OCI-LY1 (cell line): Measurements from ENCODE around the gene CERK.

ENCODE experiments used
- CTCF ChIP-seq: fragments of 200-600 bp; sonication (generic), shearing (Covaris generic); IDR thresholded peaks from 2 replicates; pipeline ENCODE4 v1.5.1; 2017; ENCODE audit warnings: mild to moderate bottlenecking, antibody characterized with exemption, low read length, moderate library complexity, mixed read lengths
- EZH2 ChIP-seq: fragments of 200-600 bp; sonication (generic), shearing (Covaris generic); IDR thresholded peaks from 2 replicates; pipeline ENCODE4 v1.8.0; 2017; ENCODE audit warnings: borderline replicate concordance, mixed run types, mild to moderate bottlenecking, antibody characterized with exemption, low read length, moderate library complexity, mixed read lengths

GRCh38 chr22:46690146-46690545 is 47.9 kb downstream of the CERK start:
- TF ChIP-seq CTCF (no peak), EZH2 (no peak)
